B cell (primary cell): ENCODE results near the gene ARL16. TPM values are rescaled to one million over a fixed set of nuclear protein-coding genes. Genes with fewer than 3 reads are reported as not detected.

Source experiments
- ATAC-seq: fragments of 200-7000 bp; cut with Tn5 transposase; one replicate; pipeline ENCODE4 v1.10.0; 2021; ENCODE audit warnings: low read depth, mild to moderate bottlenecking, moderate number of reproducible peaks, moderate library complexity
- CTCF ChIA-PET: fragments of 350-600 bp; sonication (Branson Sonifier 250); formaldehyde crosslinking; loops from one replicate; lab custom pipeline; 2021; ENCODE audit warnings: antibody characterized with exemption, inconsistent platforms; lab: Charles Lee
- POLR2A ChIA-PET: fragments of 350-600 bp; sonication (Branson Sonifier 250); formaldehyde crosslinking; loops from one replicate; lab custom pipeline; 2021; ENCODE audit warnings: antibody characterized with exemption; lab: Charles Lee
- DNase-seq: peaks from one replicate; pipeline ENCODE4 v3.0.0; 2013
- H2AFZ ChIP-seq: 2 replicates; pipeline ENCODE4 v1.6.1; 2012; ENCODE audit warnings: mild to moderate bottlenecking, low read depth, low read length; ENCODE audit not compliant: insufficient read depth, poor library complexity, severe bottlenecking
- H3K27ac ChIP-seq, 2 donors: 1 replicate in 1 of 2; 2 replicates in 1 of 2; pipeline ENCODE4 v1.5.1; 2012 to 2013; ENCODE audit warnings: low read length in 2 of 2, mild to moderate bottlenecking in 2 of 2, moderate library complexity in 1 of 2
- H3K27me3 ChIP-seq, 4 experiments: fragments of 200-600 bp in 1 of 4; sonication (generic) in 1 of 4; replicated peaks in 1 of 4; 1 replicate in 2 of 4; 2 replicates in 2 of 4; pipeline versions ENCODE4 v1.6.1 to v1.7.0; 2013 to 2016; ENCODE audit warnings: low read length in 3 of 4, mild to moderate bottlenecking in 2 of 4, mixed read lengths in 1 of 4, moderate library complexity in 1 of 4; ENCODE audit not compliant: insufficient read depth in 4 of 4, control insufficient read depth in 3 of 4; ENCODE audit errors: control extremely low read depth in 1 of 4
- H3K36me3 ChIP-seq, 2 experiments: replicated peaks in 1 of 2; 1 replicate in 1 of 2; 2 replicates in 1 of 2; pipeline versions ENCODE4 v1.6.1 to v1.7.1; 2013; ENCODE audit warnings: low read length in 1 of 2; ENCODE audit not compliant: insufficient read depth in 2 of 2, control insufficient read depth in 1 of 2; ENCODE audit errors: control extremely low read depth in 1 of 2, extremely low read depth in 1 of 2
- H3K4me1 ChIP-seq, 2 donors: fragments of 200-600 bp in 1 of 2; sonication (generic) in 1 of 2; 1 replicate in 1 of 2; 2 replicates in 1 of 2; pipeline versions ENCODE4 v1.5.1 to v1.6.1; 2013 to 2017; ENCODE audit warnings: low read length in 2 of 2; ENCODE audit not compliant: control insufficient read depth in 2 of 2, insufficient read depth in 2 of 2
- H3K4me2 ChIP-seq: replicated peaks from 2 replicates; pipeline ENCODE3; 2012; ENCODE audit warnings: mild to moderate bottlenecking, low read depth, low read length; ENCODE audit not compliant: poor library complexity, severe bottlenecking
- H3K4me3 ChIP-seq, 5 experiments: fragments of 200-600 bp in 1 of 5; sonication (generic) in 1 of 5; 1 replicate in 3 of 5; 2 replicates in 2 of 5; pipeline versions ENCODE4 v1.5.1 to v1.7.0; 2011 to 2016; ENCODE audit warnings: low read length in 4 of 5, mild to moderate bottlenecking in 4 of 5, low read depth in 2 of 5, control low read depth in 1 of 5, moderate library complexity in 1 of 5; ENCODE audit not compliant: insufficient read depth in 1 of 5; ENCODE audit errors: control extremely low read depth in 1 of 5, extremely low read depth in 1 of 5
- H3K79me2 ChIP-seq: fragments of 200-600 bp; sonication (generic); one replicate; pipeline ENCODE4 v1.6.0; 2016; ENCODE audit warnings: low read length; ENCODE audit not compliant: control insufficient read depth, insufficient read depth
- H3K9ac ChIP-seq: fragments of 200-600 bp; sonication (generic); 2 replicates; pipeline ENCODE4 v1.6.1; 2017; ENCODE audit warnings: mild to moderate bottlenecking, low read length, moderate library complexity
- H3K9me3 ChIP-seq, 3 donors: one replicate each; pipeline versions ENCODE4 v1.6.1 to v1.7.1; 2013; ENCODE audit warnings: low read length in 2 of 3; ENCODE audit not compliant: control insufficient read depth in 2 of 3, insufficient read depth in 1 of 3; ENCODE audit errors: control extremely low read depth in 1 of 3
- H4K20me1 ChIP-seq: 2 replicates; pipeline ENCODE4 v1.6.0; 2012; ENCODE audit warnings: mild to moderate bottlenecking, low read length; ENCODE audit not compliant: insufficient read depth, control insufficient read depth, poor library complexity, severe bottlenecking
- H3K27ac Mint-ChIP-seq: one replicate; pipeline ENCODE4 v1.8.0; 2021; ENCODE audit warnings: mixed read lengths
- H3K27me3 Mint-ChIP-seq: one replicate; pipeline ENCODE4 v1.8.0; 2021; ENCODE audit warnings: mixed read lengths
- H3K4me1 Mint-ChIP-seq: one replicate; pipeline ENCODE4 v1.8.0; 2021; ENCODE audit warnings: mixed read lengths
- H3K4me3 Mint-ChIP-seq: one replicate; pipeline ENCODE4 v1.8.0; 2021; ENCODE audit warnings: mixed read lengths
- H3K9me3 Mint-ChIP-seq: one replicate; pipeline ENCODE4 v1.8.0; 2022; ENCODE audit warnings: mixed read lengths; ENCODE audit not compliant: insufficient read depth
- EZH2 ChIP-seq: IDR thresholded peaks from 2 replicates; pipeline ENCODE4 v1.6.1; 2012; ENCODE audit warnings: borderline replicate concordance, low read depth, mild to moderate bottlenecking, moderate library complexity, low read length; ENCODE audit not compliant: insufficient read depth, poor library complexity, severe bottlenecking
- WGBS: methylation state at CpG from one replicate; pipeline ENCODE4 v1.1.5; 2013; ENCODE audit warnings: missing lambda C conversion rate; ENCODE audit not compliant: insufficient coverage; 5-methylcytosine and 5-hydroxymethylcytosine counted together
- intact Hi-C: fragments of 100-400 bp; cut with micrococcal nuclease; formaldehyde crosslinking; loops from one replicate; pipeline ENCODE4 v1.10.0; 2022
- polyA plus RNA-seq: library from polyadenylated mRNA; depleted of rRNA; stranded (reverse); fragments of >200 nt; gene quantifications from 2 replicates; pipeline ENCODE4 v1.2.3, GENCODE V29; 2012
- total RNA-seq, 2 donors: library from RNA; stranded (reverse); fragments of 120-200 nt in 1 of 2; gene quantifications; 1 replicate in 1 of 2; 2 replicates in 1 of 2; pipeline versions ENCODE4 v1.2.3 to v1.2.4, GENCODE V29; 2013 to 2022
- TF ChIP-seq, protein P1 (sequence below): fragments of 200-600 bp; IDR thresholded peaks from one replicate; pipeline ENCODE4 v1.8.0; 2022; ENCODE audit warnings: antibody characterized with exemption, mild to moderate bottlenecking

Gene ARL16
- total and polyA plus RNA-seq, 2 donors (not counting 1 experiment from before 2014, with no cell fraction given): 32.5 to 101 TPM

DNA sequence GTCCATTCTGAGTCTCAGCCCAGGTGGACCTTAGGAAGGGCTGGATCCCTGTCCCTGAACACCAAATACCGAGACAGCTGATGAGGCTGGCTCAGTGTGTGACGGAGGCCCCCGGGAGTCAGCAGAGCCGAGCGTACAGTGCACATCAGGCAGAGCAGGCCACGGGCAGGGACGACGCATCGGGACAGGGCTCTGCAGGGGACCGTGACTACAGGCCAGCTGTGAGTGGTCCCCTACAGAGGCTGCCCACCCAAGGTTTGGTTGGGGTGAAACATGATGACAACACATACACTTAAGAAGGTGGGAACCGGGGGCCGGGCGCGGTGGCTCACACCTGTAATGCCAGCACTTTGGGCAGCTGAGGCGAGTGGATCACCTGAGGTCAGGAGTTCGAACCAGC lies 10.6 kb downstream of the ARL16 start:
- Histone ChIP-seq H3K9me3 (no peaks in the 10 kb centered on the region), H3K4me3 (no peak overlapping the region), H3K36me3 (peaks cover 0 to 50% of the 10 kb centered on the region in 2 experiments), H3K4me1 (peaks cover 4% of the 10 kb centered on the region in 2 donors), H3K9ac (no peak overlapping the region), H3K27ac (no peak overlapping the region), H3K4me2 (no peak overlapping the region), H4K20me1 (peaks cover 13% of the 10 kb centered on the region), H3K79me2 (peaks cover 22% of the 10 kb centered on the region), H2AFZ (no peak overlapping the region), H3K27me3 (no peaks in the 10 kb centered on the region)
- POLR2A ChIA-PET: no interaction called here
- CTCF ChIA-PET: no interaction called here
- intact Hi-C loops: no loop called here
- ATAC-seq: no peak
- H3K4me1 Mint-ChIP-seq: peaks cover 10% of the 10 kb centered on the region
- H3K4me3 Mint-ChIP-seq: no peak overlapping the region
- TF ChIP-seq, protein P1, sequence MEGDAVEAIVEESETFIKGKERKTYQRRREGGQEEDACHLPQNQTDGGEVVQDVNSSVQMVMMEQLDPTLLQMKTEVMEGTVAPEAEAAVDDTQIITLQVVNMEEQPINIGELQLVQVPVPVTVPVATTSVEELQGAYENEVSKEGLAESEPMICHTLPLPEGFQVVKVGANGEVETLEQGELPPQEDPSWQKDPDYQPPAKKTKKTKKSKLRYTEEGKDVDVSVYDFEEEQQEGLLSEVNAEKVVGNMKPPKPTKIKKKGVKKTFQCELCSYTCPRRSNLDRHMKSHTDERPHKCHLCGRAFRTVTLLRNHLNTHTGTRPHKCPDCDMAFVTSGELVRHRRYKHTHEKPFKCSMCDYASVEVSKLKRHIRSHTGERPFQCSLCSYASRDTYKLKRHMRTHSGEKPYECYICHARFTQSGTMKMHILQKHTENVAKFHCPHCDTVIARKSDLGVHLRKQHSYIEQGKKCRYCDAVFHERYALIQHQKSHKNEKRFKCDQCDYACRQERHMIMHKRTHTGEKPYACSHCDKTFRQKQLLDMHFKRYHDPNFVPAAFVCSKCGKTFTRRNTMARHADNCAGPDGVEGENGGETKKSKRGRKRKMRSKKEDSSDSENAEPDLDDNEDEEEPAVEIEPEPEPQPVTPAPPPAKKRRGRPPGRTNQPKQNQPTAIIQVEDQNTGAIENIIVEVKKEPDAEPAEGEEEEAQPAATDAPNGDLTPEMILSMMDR: no peak
- no peak for TF ChIP-seq EZH2
- no peaks in the 10 kb centered on the region for H3K27me3 Mint-ChIP-seq
- 91% methylated on average over 10 of the region's 16 CpGs for WGBS
- no peaks in the 10 kb centered on the region for H3K9me3 Mint-ChIP-seq
- no peak for DNase-seq
- H3K27ac Mint-ChIP-seq: no peak overlapping the region

DNA sequence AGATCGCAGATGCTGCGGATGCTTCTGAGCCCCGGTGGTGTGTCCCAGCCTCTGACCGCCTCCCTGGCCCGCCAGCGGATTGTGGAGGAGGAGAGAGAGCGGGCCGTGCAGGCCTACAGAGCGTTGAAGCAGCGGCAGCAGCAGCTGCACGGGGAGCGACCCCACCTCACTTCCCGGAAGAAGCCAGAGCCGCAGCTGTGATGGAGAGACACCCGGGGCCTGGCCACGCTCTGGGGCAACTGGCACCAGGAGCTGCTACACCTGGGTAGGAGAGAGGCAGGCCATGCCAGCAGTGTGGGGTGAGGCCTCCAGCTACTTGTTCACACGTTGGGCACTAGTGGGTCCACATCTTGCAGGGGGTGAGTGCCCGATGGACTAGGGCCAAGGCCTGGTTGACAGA lies 11.1 kb downstream of the ARL16 start:
- no peaks in the 10 kb centered on the region for H3K9me3 ChIP-seq
- no peak for TF ChIP-seq EZH2
- TF ChIP-seq, protein P1: no peak
- Mint-ChIP-seq H3K4me1 (peaks cover 15% of the 10 kb centered on the region), H3K4me3 (no peak overlapping the region), H3K27ac (no peak overlapping the region), H3K9me3 (no peaks in the 10 kb centered on the region), H3K27me3 (no peaks in the 10 kb centered on the region)
- no peak overlapping the region for H3K27ac ChIP-seq
- ChIA-PET POLR2A (no interaction called here), CTCF (no interaction called here)
- ATAC-seq: no peak
- H2AFZ ChIP-seq: no peak overlapping the region
- H3K4me1 ChIP-seq: peaks cover 8 to 9% of the 10 kb centered on the region in 2 donors
- H3K4me3 ChIP-seq: no peak overlapping the region
- DNase-seq: no peak
- H3K27me3 ChIP-seq: no peaks in the 10 kb centered on the region
- no peak overlapping the region for H3K9ac ChIP-seq
- no peak overlapping the region for H3K4me2 ChIP-seq
- peaks cover 27% of the 10 kb centered on the region for H3K79me2 ChIP-seq
- peaks cover 0 to 53% of the 10 kb centered on the region in 2 experiments for H3K36me3 ChIP-seq
- WGBS: 95% methylated on average over 15 of the region's 18 CpGs
- intact Hi-C loops: no loop called here
- H4K20me1 ChIP-seq: peaks cover 13% of the 10 kb centered on the region
